Trophoblast cell (in vitro differentiated cells and primary cell): ENCODE results near the gene FAU.
"Not testable (repeated sequence)": the region's sequence is repeated elsewhere in the genome, so short reads cannot be mapped to it uniquely, and the experiment has no call there.

Source experiments
- DNase-seq, 2 donors: peaks; one replicate each; pipeline ENCODE4 v3.0.0-alpha.2; 2016
- H2AFZ ChIP-seq: 2 replicates; pipeline ENCODE4 v1.6.1; 2013; ENCODE audit warnings: low read length, moderate library complexity, mild to moderate bottlenecking; ENCODE audit not compliant: insufficient read depth, poor library complexity
- H2AK5ac ChIP-seq: 2 replicates; pipeline ENCODE4 v1.6.1; 2013; ENCODE audit warnings: mild to moderate bottlenecking, low read length
- H2BK120ac ChIP-seq: 2 replicates; pipeline ENCODE4 v1.6.1; 2013; ENCODE audit warnings: low read length, mild to moderate bottlenecking, moderate library complexity; ENCODE audit not compliant: insufficient read depth, poor library complexity
- H2BK12ac ChIP-seq: 2 replicates; pipeline ENCODE4 v1.6.1; 2013; ENCODE audit warnings: mild to moderate bottlenecking, low read length, moderate library complexity
- H2BK5ac ChIP-seq: 2 replicates; pipeline ENCODE4 v1.6.1; 2013; ENCODE audit warnings: low read length, low read depth, moderate library complexity, mild to moderate bottlenecking; ENCODE audit not compliant: poor library complexity
- H3K14ac ChIP-seq: 2 replicates; pipeline ENCODE4 v1.6.1; 2013; ENCODE audit warnings: mild to moderate bottlenecking, low read length
- H3K18ac ChIP-seq: 2 replicates; pipeline ENCODE4 v1.6.1; 2013; ENCODE audit warnings: mild to moderate bottlenecking, low read length
- H3K23ac ChIP-seq: 2 replicates; pipeline ENCODE4 v1.6.1; 2013; ENCODE audit warnings: low read length
- H3K27ac ChIP-seq: 2 replicates; pipeline ENCODE4 v1.5.1; 2013; ENCODE audit warnings: low read depth, mild to moderate bottlenecking, inconsistent platforms, low read length, moderate library complexity
- H3K27me3 ChIP-seq: 2 replicates; pipeline ENCODE4 v1.6.1; 2013; ENCODE audit warnings: inconsistent platforms, mild to moderate bottlenecking, low read length, moderate library complexity; ENCODE audit not compliant: insufficient read depth
- H3K36me3 ChIP-seq, 2 experiments: 1 replicate in 1 of 2; 2 replicates in 1 of 2; pipeline ENCODE4 v1.6.1; 2013; ENCODE audit warnings: low read length in 2 of 2, mild to moderate bottlenecking in 2 of 2, moderate library complexity in 1 of 2; ENCODE audit not compliant: insufficient read depth in 2 of 2, control insufficient read depth in 1 of 2
- H3K4ac ChIP-seq: 2 replicates; pipeline ENCODE4 v1.6.1; 2013; ENCODE audit warnings: low read depth, mild to moderate bottlenecking, low read length, moderate library complexity
- H3K4me1 ChIP-seq, 2 experiments: 1 replicate in 1 of 2; 2 replicates in 1 of 2; pipeline ENCODE4 v1.6.1; 2013; ENCODE audit warnings: low read length in 2 of 2, mild to moderate bottlenecking in 2 of 2, moderate library complexity in 1 of 2; ENCODE audit not compliant: insufficient read depth in 2 of 2, control insufficient read depth in 1 of 2
- H3K4me2 ChIP-seq: 2 replicates; pipeline ENCODE4 v1.6.1; 2013; ENCODE audit warnings: inconsistent platforms, mild to moderate bottlenecking, low read length, moderate library complexity
- H3K4me3 ChIP-seq: 2 replicates; pipeline ENCODE4 v1.5.1; 2013; ENCODE audit warnings: mild to moderate bottlenecking, low read depth, low read length, inconsistent platforms
- H3K79me1 ChIP-seq: one replicate; pipeline ENCODE4 v1.6.1; 2013; ENCODE audit warnings: low read length
- H3K79me2 ChIP-seq: 2 replicates; pipeline ENCODE4 v1.6.1; 2013; ENCODE audit warnings: low read length, mild to moderate bottlenecking; ENCODE audit not compliant: control insufficient read depth, insufficient read depth, poor library complexity
- H3K9ac ChIP-seq: 2 replicates; pipeline ENCODE4 v1.6.1; 2013; ENCODE audit warnings: mild to moderate bottlenecking, low read length
- H3K9me3 ChIP-seq: 2 replicates; pipeline ENCODE4 v1.6.1; 2013; ENCODE audit warnings: low read depth, mild to moderate bottlenecking, control low read depth, inconsistent platforms, low read length; ENCODE audit not compliant: insufficient read depth
- H4K12ac ChIP-seq: 2 replicates; pipeline ENCODE4 v1.6.1; 2013; ENCODE audit warnings: low read depth, mild to moderate bottlenecking, low read length, moderate library complexity
- H4K8ac ChIP-seq: 2 replicates; pipeline ENCODE4 v1.6.1; 2013; ENCODE audit warnings: low read depth, mild to moderate bottlenecking, low read length, moderate library complexity
- H4K91ac ChIP-seq: one replicate; pipeline ENCODE4 v1.6.1; 2013; ENCODE audit warnings: low read depth, mild to moderate bottlenecking, low read length, moderate library complexity
- WGBS: extraction: QIAGEN DNeasy Blood & Tissue Kit; methylation state at CpG from one replicate; pipeline ENCODE4 v1.1.7; 2013; ENCODE audit warnings: missing lambda C conversion rate; ENCODE audit not compliant: insufficient read length, insufficient coverage; ENCODE audit errors: extremely low coverage; 5-methylcytosine and 5-hydroxymethylcytosine counted together

FAU gene

DNA sequence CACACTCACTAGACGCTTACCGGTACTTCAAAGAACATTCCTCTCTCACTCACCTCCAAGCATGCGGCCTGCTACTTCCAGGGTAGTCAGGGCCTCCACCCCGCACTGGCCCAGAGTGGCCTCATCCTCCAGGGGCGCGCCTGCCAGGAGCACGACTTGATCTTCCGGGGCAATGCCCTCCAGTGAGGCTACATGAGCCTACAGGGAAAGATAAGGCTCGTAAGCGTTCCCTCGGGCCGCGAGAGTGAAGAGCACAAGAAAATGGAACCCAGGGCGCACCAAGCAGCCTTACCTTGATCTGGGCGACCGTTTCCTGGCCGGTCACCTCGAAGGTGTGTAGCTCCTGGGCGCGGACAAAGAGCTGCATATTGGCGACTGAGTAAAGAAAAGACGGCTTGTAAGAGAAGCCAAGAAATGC is 478 bp downstream of the FAU start:
- H3K23ac ChIP-seq, result no peak overlapping the region
- no peak overlapping the region for H2BK5ac ChIP-seq
- H3K36me3 ChIP-seq, result peaks cover 40 to 50% of the 10 kb centered on the region in 2 experiments
- peak overlapping the region; percentile 5 for H2AK5ac ChIP-seq
- no peak overlapping the region for H2BK12ac ChIP-seq
- no peak overlapping the region for H3K27ac ChIP-seq
- H3K79me2 ChIP-seq, result peaks cover 21% of the 10 kb centered on the region
- peak overlapping the region; percentile 65 for H4K91ac ChIP-seq
- peaks cover 15% of the 10 kb centered on the region for H3K79me1 ChIP-seq
- WGBS, result no CpG with 5 or more reads among the region's 22 CpGs
- H2AFZ ChIP-seq, result peak overlapping the region; percentile 0
- H3K14ac ChIP-seq, result peak overlapping the region; percentile 4
- no peaks in the 10 kb centered on the region for H3K9me3 ChIP-seq
- peak overlapping the region; percentile 85 for H3K4ac ChIP-seq
- peak in 1 of 2 donors; percentile 18 for DNase-seq
- peak overlapping the region; percentile 27 for H2BK120ac ChIP-seq
- H3K4me1 ChIP-seq, result peaks cover 4 to 9% of the 10 kb centered on the region in 2 experiments
- H3K27me3 ChIP-seq, result no peaks in the 10 kb centered on the region
- H3K9ac ChIP-seq, result peak overlapping the region; percentile 90
- H3K4me2 ChIP-seq, result peak overlapping the region; percentile 74
- H3K18ac ChIP-seq, result peak overlapping the region; percentile 4
- peak overlapping the region; percentile 33 for H4K12ac ChIP-seq
- peak overlapping the region; percentile 75 for H4K8ac ChIP-seq
- H3K4me3 ChIP-seq, result peak overlapping the region; percentile 85

DNA sequence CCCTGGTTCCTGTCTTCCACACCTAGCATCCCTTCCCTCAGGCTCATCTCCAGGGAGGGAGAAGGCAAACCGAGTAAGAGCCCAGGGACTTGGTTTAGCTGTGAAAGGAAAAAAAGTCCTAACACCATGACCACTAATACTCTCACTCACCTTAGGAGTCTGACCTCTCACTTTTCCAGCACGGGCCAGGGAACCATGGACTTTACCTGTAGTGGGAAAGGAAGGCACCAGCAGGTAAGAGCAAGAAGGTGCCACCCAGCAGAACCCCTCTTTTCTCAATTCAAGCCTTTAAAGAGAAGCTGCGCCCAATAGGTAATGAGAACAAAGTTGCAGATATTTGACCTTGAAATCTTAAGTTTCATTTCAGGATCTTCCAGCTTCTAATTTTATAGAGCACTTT is 1.1 kb downstream of the FAU start:
- Histone ChIP-seq H3K9me3 (no peaks in the 10 kb centered on the region), H3K79me2 (peaks cover 21% of the 10 kb centered on the region), H4K91ac (no peak overlapping the region), H3K9ac (no peak overlapping the region), H3K27me3 (no peaks in the 10 kb centered on the region), H2AFZ (no peak overlapping the region), H3K4me1 (peaks cover 8 to 13% of the 10 kb centered on the region in 2 experiments), H2BK5ac (no peak overlapping the region), H3K4ac (no peak overlapping the region), H3K36me3 (peaks cover 40 to 50% of the 10 kb centered on the region in 2 experiments), H4K12ac (peak overlapping the region; percentile 50), H3K18ac (no peak overlapping the region), H3K23ac (no peak overlapping the region), H2AK5ac (no peak overlapping the region), H3K79me1 (peaks cover 15% of the 10 kb centered on the region), H2BK120ac (no peak overlapping the region), H3K4me3 (no peak overlapping the region), H2BK12ac (no peak overlapping the region), H3K27ac (no peak overlapping the region), H4K8ac (no peak overlapping the region), H3K4me2 (peak overlapping the region; percentile 74), H3K14ac (no peak overlapping the region)
- no peak for DNase-seq
- WGBS, result no CpG with 5 or more reads among the region's 3 CpGs

DNA sequence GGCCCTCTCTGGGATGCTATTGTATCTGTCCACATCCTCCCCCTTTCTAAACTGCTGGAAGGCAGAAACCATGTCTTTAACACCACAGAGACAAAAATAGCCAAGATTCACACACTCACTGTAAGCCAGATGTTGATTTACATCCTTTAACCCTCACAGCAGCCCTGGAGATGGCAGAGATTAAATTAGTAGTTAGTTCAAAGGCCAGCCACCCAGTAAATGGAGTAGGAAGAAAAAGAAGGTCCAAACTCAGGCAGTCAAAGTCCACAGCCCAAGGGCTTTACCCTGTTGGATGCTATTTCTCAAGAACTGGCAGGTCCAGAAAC is 2.3 kb downstream of the FAU start:
- Histone ChIP-seq H3K27me3 (no peaks in the 10 kb centered on the region), H3K4ac (no peak overlapping the region), H4K12ac (no peak overlapping the region), H3K4me1 (peaks cover 8 to 13% of the 10 kb centered on the region in 2 experiments), H3K4me3 (no peak overlapping the region), H3K79me2 (peaks cover 21% of the 10 kb centered on the region), H3K4me2 (no peak overlapping the region), H3K79me1 (peaks cover 15% of the 10 kb centered on the region), H3K9me3 (no peaks in the 10 kb centered on the region), H3K9ac (no peak overlapping the region), H3K23ac (no peak overlapping the region), H2AFZ (no peak overlapping the region), H4K91ac (no peak overlapping the region), H3K27ac (no peak overlapping the region), H2BK5ac (no peak overlapping the region), H3K14ac (no peak overlapping the region), H4K8ac (no peak overlapping the region), H3K36me3 (peaks cover 42 to 50% of the 10 kb centered on the region in 2 experiments), H2AK5ac (no peak overlapping the region), H2BK12ac (no peak overlapping the region), H3K18ac (no peak overlapping the region), H2BK120ac (no peak overlapping the region)
- DNase-seq, result no peak

DNA sequence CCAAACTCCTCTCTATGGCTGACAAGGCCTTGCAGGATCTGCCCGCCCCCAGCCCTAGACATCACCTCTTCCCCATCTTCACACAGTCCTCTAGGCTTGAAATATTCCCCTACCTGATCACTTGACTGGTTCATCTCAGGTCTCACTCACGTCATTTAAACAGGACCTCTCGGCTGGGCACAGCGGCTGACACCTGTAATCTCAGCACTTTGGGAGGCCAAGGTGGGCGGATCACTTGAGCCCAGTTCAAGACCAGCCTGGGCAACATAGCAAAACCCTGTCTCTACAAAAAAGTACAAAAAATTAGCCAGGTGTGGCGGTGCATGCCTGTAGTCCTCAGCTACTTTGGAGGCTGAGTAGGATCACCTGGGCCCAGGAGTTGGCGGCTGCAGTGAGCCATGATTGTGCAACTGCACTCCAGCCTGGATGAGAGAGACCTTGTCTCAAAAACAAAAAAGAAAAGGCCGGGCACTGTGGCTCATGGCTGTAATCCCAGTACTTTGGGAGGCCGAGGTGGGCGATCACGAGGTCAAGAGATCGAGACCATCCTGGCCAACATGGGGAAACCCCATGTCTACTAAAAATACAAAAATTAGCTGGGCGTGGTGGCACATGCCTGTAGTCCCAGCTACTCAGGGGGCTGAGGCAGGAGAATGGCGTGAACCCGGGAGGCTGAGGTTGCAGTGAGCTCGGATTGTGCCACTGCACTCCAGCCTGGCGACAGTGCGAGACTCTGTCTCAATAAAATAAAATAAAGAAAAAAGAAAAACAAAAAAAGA is 2.9 kb downstream of the FAU start:
- not testable (repeated sequence) for H3K9ac ChIP-seq, H3K4me2 ChIP-seq, H4K12ac ChIP-seq, H3K18ac ChIP-seq, H3K27me3 ChIP-seq, H3K27ac ChIP-seq, H2BK5ac ChIP-seq, H2AK5ac ChIP-seq, H4K91ac ChIP-seq, H3K9me3 ChIP-seq, H3K4me3 ChIP-seq, H2AFZ ChIP-seq, H3K4ac ChIP-seq, H3K23ac ChIP-seq, DNase-seq, H2BK12ac ChIP-seq, H2BK120ac ChIP-seq, H3K14ac ChIP-seq, H4K8ac ChIP-seq
- Histone ChIP-seq H3K4me1 (peaks cover 8 to 13% of the 10 kb centered on the region in 2 experiments), H3K79me1 (peaks cover 15% of the 10 kb centered on the region), H3K36me3 (peaks cover 39 to 47% of the 10 kb centered on the region in 2 experiments), H3K79me2 (peaks cover 21% of the 10 kb centered on the region)
- no CpG with 5 or more reads among the region's 18 CpGs for WGBS
